Bladder microvascular endothelial cell (primary cell): ENCODE data around the gene SPRYD7. TPM values are rescaled to one million over a fixed set of nuclear protein-coding genes. Genes with fewer than 3 reads are reported as not detected.

Source experiments
- total RNA-seq: library from RNA; depleted of rRNA; stranded (reverse); fragments of >200 nt; gene quantifications from 2 replicates; pipeline ENCODE4 v1.2.3, GENCODE V29; 2014

SPRYD7 gene, protein sequence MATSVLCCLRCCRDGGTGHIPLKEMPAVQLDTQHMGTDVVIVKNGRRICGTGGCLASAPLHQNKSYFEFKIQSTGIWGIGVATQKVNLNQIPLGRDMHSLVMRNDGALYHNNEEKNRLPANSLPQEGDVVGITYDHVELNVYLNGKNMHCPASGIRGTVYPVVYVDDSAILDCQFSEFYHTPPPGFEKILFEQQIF
- 3.6 and 5.0 TPM in 2 replicates for total RNA-seq

GRCh38 chr13:49936075-49936967 lies at the start of gene SPRYD7:
Gene SPRYD7 (minus strand): TSS chr13:49936340. CDS start chr13:49936235, 105 bp downstream.

Other genes starting within 250 kb of the SPRYD7 start
- gene EBPL, start 244.9 kb downstream of the SPRYD7 start, total RNA-seq, result 38.5 and 55.9 TPM in 2 replicates
- gene KPNA3, start 143.7 kb downstream of the SPRYD7 start, total RNA-seq, result 25.6 and 50.3 TPM in 2 replicates
- gene TRIM13, start 60.7 kb upstream of the SPRYD7 start, total RNA-seq, result 17.3 and 36.3 TPM in 2 replicates
- gene KCNRG, start 79.1 kb upstream of the SPRYD7 start, total RNA-seq, result 4.9 and 11.6 TPM in 2 replicates